Ishikawa (cell line): Measurements from ENCODE around the gene SIGLEC9.

Experiments
- EGR1 ChIP-seq: IDR thresholded peaks from 2 replicates; pipeline ENCODE4 v1.6.1; 2012
- NFIC ChIP-seq: IDR thresholded peaks from 2 replicates; pipeline ENCODE4 v1.6.1; 2012
- TAF1 ChIP-seq: IDR thresholded peaks from 2 replicates; pipeline ENCODE4 v1.6.1; 2012; ENCODE audit warnings: low read depth, mild to moderate bottlenecking
- TEAD4 ChIP-seq: IDR thresholded peaks from 2 replicates; pipeline ENCODE4 v1.6.1; 2012
- YY1 ChIP-seq: IDR thresholded peaks from 2 replicates; pipeline ENCODE4 v1.6.1; 2012; ENCODE audit warnings: low read depth
- TF ChIP-seq, protein P1 (sequence below): IDR thresholded peaks from 2 replicates; pipeline ENCODE4 v1.6.1; 2012
- TF ChIP-seq, protein P2 (sequence below): IDR thresholded peaks from 2 replicates; pipeline ENCODE4 v1.6.1; 2012

DNA sequence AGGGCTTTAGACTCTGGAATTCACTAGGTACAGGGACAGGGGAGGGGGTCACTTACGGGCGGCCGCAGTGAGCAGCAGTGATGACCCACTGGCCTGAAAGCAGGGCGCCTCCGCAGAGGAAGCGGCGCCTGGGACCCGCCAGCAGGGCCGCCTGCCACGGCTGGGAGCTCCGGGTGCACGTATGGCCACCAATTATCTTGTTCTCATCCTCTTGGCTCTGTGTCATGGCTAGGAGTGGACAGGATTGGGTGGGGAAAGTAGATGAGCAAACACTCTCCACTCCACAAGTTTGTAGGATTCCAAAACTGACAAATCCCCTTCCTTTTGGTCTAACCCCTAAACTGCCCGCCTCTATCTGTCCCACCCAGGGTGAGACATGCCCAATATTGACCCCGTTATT, 43.2 kb upstream of the SIGLEC9 start:
- TF ChIP-seq, protein P1, sequence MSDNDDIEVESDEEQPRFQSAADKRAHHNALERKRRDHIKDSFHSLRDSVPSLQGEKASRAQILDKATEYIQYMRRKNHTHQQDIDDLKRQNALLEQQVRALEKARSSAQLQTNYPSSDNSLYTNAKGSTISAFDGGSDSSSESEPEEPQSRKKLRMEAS: no peak
- no peak for TF ChIP-seq TAF1
- TF ChIP-seq EGR1: no peak
- TF ChIP-seq, protein P2, sequence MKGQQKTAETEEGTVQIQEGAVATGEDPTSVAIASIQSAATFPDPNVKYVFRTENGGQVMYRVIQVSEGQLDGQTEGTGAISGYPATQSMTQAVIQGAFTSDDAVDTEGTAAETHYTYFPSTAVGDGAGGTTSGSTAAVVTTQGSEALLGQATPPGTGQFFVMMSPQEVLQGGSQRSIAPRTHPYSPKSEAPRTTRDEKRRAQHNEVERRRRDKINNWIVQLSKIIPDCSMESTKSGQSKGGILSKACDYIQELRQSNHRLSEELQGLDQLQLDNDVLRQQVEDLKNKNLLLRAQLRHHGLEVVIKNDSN: no peak
- TF ChIP-seq YY1: no peak
- no peak for TF ChIP-seq TEAD4
- no peak for TF ChIP-seq NFIC
